Measurements from ENCODE around the gene DHODH.

Gene DHODH

DNA sequence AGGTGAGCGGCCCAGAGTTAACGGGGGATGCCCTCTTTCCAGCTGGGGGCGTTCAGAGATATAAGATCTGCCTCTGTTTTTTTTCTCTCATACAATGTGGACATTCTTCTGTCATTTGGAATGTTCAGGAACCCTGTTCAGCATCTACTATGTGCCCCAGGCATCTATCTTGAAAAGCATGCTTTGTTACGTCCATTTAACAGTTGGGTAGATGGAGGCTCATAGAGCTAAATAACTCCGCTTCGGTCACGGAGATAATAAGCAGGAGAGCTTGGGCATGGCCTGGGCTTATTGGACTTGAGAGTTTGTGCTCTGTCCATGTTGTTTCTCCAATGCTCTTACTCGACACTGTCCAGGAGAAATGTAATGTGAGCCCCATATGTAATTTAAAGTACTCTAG lies 6.1 kb downstream of the DHODH start:
- DNase-seq = no peak

- DNase-seq = no peak
Measured at GRCh38 chr16:72015124-72015523, 6.6 kb downstream of the DHODH start.

DNA sequence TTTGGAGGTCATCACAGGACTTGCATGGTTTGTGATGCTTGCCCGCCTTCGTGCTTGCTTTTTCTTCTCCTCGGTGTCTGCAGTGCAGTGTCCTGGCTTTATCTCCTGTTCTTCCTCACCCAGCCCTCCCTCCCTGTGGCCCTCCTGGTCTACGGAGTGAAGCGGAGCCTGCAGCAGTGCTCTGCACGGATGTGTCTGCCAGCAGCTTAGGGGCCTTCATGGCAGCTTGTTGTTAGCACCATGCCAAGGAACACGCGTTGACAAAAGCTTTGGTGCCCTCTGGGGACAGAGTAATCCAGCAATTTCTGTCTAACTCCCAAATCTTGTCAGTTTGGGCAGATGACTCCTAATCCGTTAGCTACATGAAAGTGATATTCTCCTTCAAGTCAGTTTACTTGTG lies 9.9 kb downstream of the DHODH start:
- DNase-seq = no peak

GRCh38 chr16:72021043-72021442 lies 12.5 kb downstream of the DHODH start:
- no peak for DNase-seq

DNA sequence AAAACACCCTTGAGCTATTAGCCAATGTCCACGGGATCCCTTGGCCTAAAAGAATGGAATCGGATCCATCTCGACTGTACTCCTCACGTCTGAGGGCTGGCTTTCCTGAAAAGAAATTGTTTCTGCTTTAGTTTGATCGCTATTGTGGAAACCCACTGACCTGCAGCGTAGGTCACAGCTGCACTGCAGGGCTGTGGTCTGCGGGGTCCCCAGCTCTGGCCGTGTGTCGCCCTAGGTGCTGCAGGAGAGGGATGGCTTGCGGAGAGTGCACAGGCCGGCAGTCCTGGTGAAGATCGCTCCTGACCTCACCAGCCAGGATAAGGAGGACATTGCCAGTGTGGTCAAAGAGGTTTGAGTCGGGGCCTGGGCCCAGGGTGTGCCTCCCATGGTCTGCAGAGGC lies 13.6 kb downstream of the DHODH start:
- DNase-seq = no peak

DNA sequence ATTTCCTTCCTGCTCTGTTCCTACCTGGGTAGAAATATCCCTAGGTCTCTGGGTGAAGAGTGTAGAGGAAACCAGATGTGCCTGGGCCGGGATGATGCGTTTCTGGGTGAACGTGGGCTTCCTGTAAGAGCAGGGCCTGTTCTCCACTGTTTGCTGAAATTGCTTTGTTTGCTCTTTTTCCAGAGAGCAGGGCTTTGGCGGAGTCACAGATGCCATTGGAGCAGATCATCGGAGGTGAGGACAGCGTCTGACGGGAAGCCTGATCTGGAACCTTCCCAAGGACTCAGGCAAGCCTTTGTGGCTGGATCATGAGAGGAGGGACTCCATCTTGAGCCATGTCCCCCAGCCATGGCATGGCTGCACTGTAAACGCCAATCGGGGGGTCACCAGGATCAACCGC lies 15.4 kb downstream of the DHODH start:
- no peak for DNase-seq

GRCh38 chr16:72024862-72025382 lies 16.4 kb downstream of the DHODH start:
- DNase-seq = no peak

DNA sequence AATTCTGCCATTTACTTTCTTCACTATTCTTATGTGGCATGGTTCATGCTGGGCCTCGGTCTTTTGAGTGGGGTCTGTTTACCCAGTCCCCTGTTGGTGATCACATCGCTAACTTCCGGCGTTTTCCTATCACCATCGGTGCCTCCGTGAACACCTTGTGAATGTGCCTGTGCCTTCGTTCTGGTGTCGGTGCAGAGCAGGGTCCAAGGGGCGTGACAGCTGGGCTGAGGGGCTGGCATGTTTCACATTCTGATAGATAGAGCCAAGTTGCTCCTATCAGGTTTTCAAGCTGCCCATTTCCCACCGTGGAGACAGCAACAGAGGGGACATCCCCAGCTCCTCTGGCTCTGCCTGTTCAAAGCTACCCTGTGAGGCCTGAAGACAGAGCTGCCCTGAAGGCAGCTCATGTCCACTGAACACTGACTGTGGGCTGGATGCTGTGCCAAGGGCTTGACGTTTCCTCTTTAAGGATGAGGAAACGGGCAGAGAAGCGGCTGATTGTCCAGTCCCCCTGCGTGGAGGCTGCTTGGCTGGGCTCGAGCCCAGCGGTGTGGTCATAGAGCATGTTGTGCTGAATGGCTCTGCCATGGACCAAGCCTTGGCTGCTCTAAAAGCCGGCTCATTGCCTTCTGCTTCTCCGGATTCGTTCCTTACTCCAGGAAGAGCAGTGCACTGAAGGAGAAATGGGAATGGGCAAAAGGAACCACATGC lies 17.0 kb downstream of the DHODH start:
- no peak for DNase-seq

DNA sequence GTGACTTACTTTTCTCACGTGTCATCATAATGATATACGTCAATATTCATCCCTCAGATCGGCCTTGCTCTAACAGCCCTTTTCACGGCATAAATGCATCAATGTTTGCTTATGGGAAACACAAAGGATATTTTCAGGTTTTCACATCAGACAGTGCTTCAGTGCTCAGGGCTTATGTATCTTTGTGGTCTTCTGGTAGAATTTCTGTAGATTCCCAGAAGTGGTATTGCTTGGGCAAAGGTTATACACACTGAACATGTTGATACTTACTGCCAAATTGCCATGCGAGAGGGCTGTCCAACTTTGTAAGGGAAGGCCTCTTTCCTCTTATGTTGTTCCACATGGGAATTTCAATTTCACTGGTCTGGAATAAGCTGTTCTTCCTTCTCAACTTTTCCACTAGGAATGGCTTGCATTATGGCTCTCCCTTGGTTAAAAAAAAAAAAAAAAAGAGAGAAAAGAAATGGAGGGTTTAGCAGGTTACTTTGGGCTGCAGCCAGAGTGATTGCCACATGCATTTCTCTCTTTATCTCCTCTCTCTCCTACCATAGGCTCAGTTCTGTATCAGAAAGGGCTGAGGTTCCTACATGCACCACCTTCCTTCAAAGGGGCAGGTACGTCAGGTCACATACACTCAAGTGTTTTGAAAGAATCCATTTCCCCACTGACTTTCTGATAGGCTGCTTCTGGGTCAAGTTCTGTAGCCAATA lies 19.3 kb downstream of the DHODH start:
- DNase-seq = no peak

GRCh38 chr16:72029567-72030271 lies 21.2 kb downstream of the DHODH start:
- DNase-seq = no peak

- no peak for DNase-seq
Measured at GRCh38 chr16:72033437-72033836, 24.9 kb downstream of the DHODH start.

DNA sequence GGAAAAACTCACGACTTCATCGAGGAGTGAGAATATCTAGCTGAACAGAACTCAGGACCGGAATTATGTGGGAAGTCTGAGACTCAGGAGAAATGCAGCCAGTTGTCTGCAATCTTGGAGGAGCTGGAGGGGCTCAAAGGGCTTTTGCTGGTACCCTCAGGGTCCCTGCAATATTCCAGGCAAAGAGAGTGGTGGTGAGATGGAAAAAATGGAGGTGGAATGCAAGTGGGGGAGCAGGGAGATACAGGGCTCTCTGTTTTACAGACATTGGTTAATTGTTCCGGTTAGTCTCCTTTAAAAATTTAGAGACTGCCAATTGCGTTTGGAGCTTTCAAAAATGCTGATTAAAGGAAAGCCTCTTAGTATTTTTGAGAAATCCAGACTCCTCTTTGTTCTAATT lies 27.6 kb downstream of the DHODH start:
- DNase-seq = no peak

DNA sequence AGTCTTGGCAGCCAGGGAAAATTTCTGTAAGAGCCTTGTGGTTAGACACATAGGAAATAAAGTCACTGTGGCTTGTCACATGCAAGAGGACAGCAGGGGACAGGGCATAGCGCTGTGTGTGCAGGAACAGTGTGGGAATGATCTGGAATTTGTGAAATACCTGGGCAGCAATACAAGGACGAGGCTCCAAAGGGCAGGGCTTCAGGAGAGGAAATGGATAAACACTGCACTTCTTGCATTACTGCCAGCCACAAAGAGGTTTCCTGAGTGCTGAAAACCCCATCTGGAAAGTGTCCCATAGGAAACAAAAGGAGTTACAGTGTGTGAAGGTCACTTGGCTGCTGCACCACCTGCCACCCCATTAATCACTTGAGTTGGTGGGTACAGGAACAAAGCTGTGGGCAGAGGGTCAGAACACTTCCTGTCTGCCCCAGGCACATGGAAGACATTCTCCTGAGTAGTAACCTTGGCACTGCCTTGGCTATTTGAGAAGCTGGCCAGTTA lies 33.7 kb downstream of the DHODH start:
- no peak for DNase-seq

DNA sequence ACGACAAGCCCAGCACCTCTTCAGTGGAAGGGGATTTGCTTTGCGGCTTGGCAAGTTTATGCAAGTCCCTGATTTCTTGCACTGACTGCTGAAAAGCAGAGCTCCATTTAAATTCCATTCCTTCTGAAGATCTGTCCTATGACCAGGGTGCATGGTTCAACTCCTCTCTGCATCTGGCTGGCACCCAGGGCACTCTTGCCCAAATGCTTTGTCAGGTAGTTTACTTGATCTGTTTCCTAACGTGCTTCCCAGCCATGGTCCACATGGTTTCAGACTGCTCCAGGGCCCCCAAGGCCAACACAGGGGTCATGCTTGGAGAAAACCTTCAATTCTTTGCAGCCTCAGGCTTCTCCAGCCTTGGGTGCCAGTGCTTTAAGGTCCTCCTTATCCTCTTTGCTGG lies 34.5 kb downstream of the DHODH start:
- no peak for DNase-seq

GRCh38 chr16:72043539-72043938 lies 35.0 kb downstream of the DHODH start:
- DNase-seq = no peak

GRCh38 chr16:72044296-72044695 lies 35.8 kb downstream of the DHODH start:
- DNase-seq = no peak

DNA sequence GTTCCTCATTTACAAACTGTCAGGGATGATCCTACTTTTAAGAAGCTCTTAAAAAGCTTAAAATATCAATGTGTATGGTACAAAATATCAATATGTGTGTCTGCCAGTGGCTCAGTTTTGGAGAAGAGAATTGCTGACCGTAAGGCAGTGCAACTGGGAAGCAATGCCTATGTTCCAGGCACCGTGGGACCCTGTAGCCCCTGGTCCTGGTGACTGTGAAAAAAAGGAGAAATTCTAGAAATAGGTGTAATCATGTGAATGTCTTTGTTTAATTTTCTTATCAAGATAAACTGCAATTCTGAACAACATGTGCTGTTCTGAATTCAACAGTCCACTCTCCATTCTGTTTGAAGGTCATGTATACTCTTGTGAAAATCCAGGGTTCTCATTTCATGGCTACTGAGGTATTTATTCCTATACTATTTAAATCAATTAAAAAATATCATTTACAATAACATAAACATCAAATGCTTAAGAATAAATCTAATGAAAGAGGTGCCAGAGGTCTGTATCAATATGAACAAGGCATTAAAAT lies 36.3 kb downstream of the DHODH start:
- no peak for DNase-seq

GRCh38 chr16:72049110-72049509 lies 40.6 kb downstream of the DHODH start:
- no peak for DNase-seq

- no peak for DNase-seq
Measured at GRCh38 chr16:72050769-72051464, 42.4 kb downstream of the DHODH start.

- no peak for DNase-seq
Measured at GRCh38 chr16:72051818-72052217, 43.3 kb downstream of the DHODH start.

- DNase-seq = peak; percentile 31
Measured at GRCh38 chr16:72054254-72054847, 45.8 kb downstream of the DHODH start, which contains the start of gene HP. Gene HP, plus strand, starts transcription at chr16:72054505. Its CDS starts 148 bp downstream, at chr16:72054653.

DNA sequence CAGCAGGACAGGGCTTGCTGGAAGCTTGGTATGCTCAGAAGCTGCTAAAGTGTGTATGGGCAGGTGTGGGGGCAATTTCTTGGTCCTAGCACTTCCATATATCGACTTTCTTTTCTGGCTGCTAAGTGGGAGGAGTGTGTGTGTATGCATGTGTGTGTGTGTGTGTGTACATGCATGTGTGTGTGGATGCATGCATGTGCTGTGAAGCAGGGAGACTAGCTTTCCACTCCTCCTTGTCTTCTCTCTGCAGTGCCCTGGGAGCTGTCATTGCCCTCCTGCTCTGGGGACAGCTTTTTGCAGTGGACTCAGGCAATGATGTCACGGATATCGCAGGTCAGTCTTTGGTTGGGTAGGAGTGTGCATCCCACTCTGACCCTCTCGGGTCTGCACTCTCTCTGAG lies 47.4 kb downstream of the DHODH start:
- DNase-seq = no peak
